ENCODE data around the gene SRRM5. TPM values are rescaled to one million over a fixed set of nuclear protein-coding genes. Genes with fewer than 3 reads are reported as not detected.
"Not testable (repeated sequence)": the region's sequence is repeated elsewhere in the genome, so short reads cannot be mapped to it uniquely, and the experiment has no call there.

Gene SRRM5
- total RNA-seq, 1 donor: under 0.01 TPM

DNA sequence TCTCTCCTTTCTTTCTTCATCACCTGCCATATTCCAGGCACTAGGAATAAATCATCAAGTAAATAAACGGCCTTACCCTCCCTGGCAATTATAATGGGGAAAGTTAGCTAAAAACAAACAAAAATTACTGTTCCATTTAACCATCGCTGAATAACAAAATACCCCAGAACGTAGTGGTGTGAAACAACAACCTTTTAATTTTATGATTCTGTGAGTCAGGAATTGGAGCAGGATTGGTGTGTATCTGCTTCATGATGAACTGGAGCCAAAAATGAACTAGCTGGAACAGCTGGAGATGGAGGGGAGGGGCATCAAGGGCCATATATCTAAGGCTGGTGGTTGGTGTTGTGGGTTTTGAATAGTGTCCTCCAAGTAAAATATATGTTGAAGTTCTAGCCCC is 31.4 kb downstream of the SRRM5 start:
- DNase-seq (ENCODE audit: low read depth): peak; percentile 21
- TF ChIP-seq, protein P1, sequence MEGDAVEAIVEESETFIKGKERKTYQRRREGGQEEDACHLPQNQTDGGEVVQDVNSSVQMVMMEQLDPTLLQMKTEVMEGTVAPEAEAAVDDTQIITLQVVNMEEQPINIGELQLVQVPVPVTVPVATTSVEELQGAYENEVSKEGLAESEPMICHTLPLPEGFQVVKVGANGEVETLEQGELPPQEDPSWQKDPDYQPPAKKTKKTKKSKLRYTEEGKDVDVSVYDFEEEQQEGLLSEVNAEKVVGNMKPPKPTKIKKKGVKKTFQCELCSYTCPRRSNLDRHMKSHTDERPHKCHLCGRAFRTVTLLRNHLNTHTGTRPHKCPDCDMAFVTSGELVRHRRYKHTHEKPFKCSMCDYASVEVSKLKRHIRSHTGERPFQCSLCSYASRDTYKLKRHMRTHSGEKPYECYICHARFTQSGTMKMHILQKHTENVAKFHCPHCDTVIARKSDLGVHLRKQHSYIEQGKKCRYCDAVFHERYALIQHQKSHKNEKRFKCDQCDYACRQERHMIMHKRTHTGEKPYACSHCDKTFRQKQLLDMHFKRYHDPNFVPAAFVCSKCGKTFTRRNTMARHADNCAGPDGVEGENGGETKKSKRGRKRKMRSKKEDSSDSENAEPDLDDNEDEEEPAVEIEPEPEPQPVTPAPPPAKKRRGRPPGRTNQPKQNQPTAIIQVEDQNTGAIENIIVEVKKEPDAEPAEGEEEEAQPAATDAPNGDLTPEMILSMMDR (IDR thresholded peaks at IDR 0.05; ENCODE audit: insufficient read depth, low read depth, low read length): no peak
- H3K4me3 ChIP-seq (ENCODE audit: low read depth, low read length): no peak overlapping the region

DNA sequence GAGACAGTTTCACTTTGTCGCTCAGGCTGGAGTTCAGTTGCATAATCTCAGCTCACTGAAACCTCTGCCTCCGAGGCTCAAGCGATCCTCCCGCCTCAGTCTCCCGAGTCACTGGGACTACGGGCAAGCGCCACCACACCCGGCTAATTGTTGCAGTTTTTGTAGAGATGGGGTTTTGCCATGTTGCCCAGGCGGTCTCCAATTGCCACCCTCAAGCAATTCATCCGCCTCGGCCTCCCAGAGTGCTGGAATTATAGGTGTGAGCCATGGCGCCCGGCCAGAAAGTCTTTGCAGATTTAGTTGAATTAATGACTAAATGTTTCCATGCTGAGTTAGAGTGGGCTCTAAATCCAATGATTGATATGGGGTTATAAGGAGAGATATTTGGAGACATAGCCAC is 32.3 kb downstream of the SRRM5 start:
- TF ChIP-seq, protein P1 (IDR thresholded peaks at IDR 0.05; ENCODE audit: insufficient read depth, low read depth, low read length): no peak
- peak; percentile 14 for DNase-seq (ENCODE audit: low read depth)
- H3K4me3 ChIP-seq (ENCODE audit: low read depth, low read length): no peak overlapping the region

DNA sequence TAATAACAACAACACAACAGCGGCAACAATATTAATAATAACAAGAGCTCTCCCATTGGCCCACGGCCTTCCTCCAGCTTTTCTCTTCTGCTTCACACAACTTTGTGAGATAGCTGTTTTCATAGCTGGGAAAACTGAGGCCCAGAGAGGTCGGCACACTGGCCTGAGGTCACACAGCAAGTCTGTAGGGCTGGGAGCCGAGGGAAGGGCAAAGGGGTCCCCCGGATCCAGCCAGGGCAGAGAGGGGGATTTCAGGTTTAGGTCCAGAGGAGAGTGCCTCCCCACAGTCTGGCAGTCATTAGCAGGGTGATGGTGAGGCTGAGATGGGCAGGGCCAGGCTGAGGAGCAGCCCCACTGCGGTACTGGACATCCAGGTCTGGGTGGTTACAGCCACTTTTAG is 36.7 kb downstream of the SRRM5 start:
- DNase-seq (ENCODE audit: low read depth): no peak
- no peak overlapping the region for H3K4me3 ChIP-seq (ENCODE audit: low read depth, low read length)
- TF ChIP-seq, protein P1 (IDR thresholded peaks at IDR 0.05; ENCODE audit: insufficient read depth, low read depth, low read length): no peak

DNA sequence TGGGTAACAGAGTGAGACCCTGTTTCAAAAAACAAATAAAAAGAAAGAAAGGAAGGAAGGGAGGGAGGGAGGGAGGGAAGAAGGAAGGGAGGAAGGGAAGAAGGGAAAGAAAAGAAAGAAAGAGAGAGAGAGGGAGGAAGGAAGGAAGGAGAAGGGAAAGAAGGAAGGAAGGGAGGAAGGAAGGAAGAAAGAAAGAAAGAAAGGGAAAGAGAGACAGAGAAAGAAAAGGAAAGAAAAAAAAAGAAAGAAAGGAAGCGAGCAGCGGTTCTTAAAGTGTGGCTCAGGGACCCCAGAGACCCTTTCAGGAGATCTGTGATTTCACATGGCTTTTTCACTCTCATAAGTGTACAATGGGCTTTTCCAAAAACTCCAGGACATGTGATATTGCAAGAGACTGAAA is 37.6 kb downstream of the SRRM5 start:
- TF ChIP-seq, protein P1 (IDR thresholded peaks at IDR 0.05; ENCODE audit: insufficient read depth, low read depth, low read length): no peak
- no peak for DNase-seq (ENCODE audit: low read depth)
- H3K4me3 ChIP-seq (ENCODE audit: low read depth, low read length): no peak overlapping the region

DNA sequence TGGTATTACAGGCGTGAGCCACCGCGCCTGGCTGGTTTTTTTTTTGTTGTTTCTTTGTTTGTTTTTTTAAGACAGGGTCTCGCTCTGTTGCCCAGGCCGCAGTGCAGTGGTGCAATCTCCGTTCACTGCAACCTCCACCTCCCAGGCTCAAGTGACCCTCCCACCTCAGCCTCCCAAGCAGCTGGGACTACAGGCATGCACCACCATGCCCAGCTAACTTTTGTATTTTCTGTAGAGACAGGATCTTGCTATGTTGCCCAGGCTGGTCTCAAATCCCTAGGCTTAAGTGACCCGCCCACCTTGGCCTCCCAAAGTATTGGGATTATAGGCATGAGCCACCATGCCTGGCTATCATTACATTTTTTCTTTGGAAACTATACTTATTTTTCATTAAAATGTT is 38.4 kb downstream of the SRRM5 start:
- H3K4me3 ChIP-seq (ENCODE audit: low read depth, low read length); DNase-seq (ENCODE audit: low read depth): not testable (repeated sequence)

DNA sequence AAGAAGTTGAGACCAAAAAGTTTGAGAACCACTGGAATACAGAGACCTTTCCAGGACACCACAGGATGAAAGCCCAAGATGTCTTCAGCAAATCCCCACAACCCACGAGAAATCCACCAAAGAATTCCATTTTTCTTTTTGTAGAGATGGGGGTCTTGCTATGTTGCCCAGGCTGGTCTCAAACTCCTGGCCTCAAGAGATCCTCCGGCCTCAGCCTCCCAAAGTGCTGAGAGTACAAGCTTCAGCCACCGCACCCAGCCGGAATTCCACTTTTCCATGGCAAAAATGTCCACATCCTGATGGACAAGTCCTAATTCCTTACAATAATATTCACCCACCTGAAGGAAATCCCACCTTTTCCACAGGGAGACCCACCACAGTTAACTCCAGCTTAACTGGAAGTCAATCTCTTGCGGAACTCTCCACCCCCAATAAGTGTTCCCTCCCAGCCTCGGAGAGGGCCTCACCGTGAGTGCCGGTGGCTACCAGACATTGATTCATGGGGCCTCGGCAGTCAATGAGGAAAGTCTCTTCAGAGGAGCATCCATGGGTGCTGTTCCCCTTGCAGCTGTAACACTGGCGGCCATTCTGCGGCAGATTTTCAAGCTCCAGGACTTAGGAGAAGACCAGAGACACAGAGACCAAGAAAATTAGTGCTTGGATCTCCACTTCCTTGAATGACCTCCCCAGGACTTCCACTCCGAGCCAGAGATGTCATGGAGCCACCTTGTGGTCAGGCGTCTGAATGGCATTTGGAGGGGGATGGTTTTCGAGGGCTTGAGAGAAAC is 40.1 kb downstream of the SRRM5 start:
- no peak overlapping the region for H3K4me3 ChIP-seq (ENCODE audit: low read depth, low read length)
- TF ChIP-seq, protein P1 (IDR thresholded peaks at IDR 0.05; ENCODE audit: insufficient read depth, low read depth, low read length): peak; percentile 89
- peak; percentile 67 for DNase-seq (ENCODE audit: low read depth)

DNA sequence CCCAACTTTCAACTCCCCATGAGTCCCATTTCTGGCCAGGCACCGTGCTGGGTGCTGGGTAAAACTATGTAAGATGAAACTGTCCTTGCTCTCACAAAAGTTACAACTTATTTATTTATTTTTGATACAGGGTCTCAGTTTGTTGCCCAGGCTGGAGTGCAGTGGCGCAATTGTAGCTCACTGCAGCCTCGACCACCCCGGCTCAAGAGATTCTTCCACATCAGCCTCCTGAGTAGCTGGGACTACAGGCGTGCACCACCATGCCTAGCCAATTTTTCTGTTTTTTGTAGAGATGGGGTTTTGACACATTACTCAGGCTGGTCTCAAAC is 40.6 kb downstream of the SRRM5 start:
- TF ChIP-seq, protein P1 (IDR thresholded peaks at IDR 0.05; ENCODE audit: insufficient read depth, low read depth, low read length): no peak
- no peak for DNase-seq (ENCODE audit: low read depth)
- H3K4me3 ChIP-seq (ENCODE audit: low read depth, low read length): no peak overlapping the region
